AML-193 (cell line): ENCODE measurements around the gene ABCC1.
A peak's percentile ranks its signal among the peaks of the same experiment; 100 is the strongest.

Experiments
- DNase-seq, 2 experiments: peaks; one replicate each; lab custom pipeline; 2025; lab: John Stamatoyannopoulos, UW

The ABCC1 gene

DNA sequence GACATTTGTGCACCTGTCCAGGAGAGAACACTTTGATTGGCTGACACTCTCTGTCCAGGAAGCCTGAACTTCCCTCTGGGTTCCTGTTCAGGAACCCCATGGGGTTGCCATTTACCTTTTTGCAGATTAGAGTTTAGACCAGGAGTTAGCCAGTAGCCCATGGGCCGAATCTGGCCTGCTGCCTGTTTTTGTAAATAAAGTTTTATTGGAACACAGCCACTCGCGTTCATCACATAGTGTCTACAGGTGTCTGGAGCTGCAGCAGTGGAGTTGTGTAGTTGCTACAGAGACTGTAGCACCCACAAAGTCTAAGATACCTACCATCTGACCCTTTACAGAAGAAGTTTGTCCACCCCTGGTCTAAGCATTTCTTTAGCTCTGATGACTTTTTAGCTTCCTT, 70.9 kb downstream of the ABCC1 start:
- DNase-seq, result no peak

DNA sequence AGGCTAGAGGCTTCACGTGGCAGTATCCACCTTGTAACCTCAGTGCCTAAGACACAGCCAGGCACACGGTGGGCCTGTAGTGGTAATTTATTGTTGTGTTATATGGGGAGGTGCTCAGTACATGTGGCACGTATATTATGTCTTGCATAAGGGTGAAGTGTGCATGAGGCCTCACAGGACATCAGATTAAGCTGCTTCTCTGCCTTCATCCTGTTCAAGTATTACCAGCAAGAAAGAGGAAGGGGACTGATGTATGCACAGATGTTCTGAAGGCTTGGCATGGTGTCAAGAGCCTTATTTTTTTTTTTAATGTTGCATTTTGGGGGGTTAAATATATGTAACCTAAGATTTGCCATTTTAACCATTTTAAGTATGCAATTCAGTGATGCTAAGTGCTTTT, 71.6 kb downstream of the ABCC1 start:
- no peak for DNase-seq

DNA sequence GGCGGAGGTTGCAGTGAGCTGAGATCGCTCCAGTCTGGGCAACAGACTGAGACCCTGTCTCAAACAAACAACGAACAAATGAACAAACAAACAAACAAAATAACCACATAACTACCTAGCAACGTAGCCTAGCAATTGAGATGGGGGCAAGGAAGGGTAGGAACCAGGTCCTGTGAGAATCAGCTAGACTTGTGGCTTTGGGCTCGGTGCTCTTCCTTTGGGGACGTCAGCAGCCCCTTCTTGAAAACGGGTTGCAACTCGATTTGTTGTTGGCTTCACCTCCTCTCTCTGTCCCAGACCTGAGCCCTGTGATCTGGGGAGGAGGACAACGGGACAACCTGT, 72.2 kb downstream of the ABCC1 start:
- DNase-seq, result no peak

DNA sequence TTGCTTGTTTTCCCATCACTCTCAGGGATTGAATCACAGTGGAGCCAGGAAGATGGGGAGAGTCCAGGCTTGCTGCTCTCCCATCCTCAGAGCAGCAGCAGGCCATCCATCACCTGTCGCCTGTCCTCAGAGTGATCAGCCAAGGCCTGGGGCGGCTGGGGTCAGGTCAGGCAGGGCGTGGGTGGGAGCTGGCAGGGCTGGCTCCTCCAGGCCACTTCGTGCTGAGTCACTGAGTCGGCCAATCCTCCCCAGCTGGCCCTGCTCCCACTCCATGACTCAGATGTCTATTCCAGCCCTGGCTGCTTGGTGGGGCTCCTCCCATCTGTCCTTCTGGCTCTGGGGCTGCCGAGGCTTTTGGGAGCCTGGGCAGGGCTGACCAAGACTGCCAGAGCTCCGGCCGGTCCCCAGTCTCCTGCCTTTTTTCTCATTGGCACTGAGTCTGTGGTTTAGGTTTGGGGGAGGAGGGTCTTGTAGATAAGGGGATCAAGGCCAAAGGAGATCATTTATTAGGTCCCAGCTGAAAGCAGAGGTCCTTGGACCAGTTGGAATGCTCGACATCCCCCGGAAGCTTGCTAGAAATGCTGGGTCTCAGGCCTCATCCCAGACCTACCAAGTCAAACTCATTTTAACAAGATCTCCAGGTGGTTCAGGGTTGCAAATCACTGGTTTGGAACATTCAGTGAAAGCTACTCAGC, 72.7 kb downstream of the ABCC1 start:
- DNase-seq, result no peak

DNA sequence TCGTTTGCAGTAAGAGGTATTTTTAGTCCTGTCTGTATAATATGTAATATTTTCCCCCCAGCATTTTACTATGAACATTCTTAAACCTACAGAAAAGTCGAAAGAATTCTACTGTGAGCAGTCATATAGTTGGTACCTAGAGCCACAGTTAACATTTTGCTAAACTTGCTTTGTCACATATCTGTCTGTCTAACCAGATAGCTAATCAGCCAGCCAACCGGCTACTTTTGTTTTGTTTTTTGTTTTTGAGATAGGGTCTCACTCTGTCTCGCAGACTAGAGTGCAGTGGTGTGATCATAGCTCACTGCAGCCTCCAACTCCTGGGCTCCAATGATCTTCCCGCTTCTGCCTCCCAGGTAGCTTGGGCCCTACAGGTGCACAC, 73.3 kb downstream of the ABCC1 start:
- DNase-seq, result no peak

DNA sequence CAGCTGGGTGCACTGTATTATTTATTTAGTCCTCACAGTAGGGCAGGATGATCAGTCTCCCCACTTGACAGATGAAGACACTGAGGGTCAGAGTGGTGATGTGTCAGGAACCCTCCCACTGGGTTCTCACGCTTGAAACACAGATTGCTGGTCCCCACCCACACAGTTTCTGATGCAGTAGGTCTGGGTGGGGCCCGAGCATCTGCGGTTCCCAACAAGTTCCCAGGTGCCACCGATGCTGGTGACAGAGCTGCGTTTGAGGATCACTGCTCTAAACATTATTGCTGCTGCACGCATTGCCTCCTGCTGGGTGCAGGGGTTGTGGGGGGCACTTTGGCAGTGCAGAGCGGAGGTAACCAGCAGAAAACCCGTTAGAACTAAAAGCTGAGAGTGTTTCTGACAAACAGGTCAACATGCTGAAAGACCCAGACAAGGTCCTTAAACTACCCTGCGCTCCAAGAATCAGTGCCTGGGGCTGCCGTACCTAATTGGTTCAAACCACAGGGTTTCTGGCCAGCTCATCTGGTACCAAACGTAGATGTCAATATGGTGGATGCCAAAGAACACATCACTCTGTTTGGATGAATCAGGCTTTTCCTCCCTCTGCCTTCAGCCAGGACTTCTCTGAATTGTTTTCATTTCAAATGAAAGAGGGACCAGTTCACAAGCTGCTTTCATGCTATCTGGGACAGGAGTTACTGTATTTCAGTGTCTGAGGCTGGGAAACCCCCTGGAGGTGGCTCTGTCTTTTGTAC, 76.0 kb downstream of the ABCC1 start:
- DNase-seq, result no peak

DNA sequence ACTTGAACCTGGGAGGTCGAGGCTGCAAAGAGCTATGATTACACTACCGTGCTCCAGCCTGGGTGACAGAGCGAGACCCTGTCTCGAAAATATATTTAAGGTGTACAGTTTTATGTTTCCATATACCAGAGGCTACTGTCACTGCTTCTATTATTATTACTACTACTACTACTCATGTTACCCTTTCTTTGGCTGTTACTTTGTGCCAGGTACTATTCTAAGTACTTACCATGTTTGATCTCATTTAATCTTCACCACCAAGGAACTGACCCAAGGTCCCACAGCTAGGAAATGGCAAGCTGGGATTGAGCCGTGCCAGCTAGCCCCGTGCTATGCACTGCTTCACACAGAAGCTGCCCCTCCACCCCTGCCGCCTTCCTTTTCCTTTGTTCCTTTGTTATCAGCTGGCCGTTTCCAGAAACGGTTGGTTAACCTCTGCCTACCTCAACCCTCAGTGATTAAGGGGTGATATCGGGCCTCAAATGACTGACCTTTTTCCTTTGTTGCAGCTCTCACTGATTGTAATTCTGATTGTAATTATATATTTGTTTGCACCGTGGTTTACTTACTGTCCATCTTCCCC, 78.4 kb downstream of the ABCC1 start:
- DNase-seq, result no peak

DNA sequence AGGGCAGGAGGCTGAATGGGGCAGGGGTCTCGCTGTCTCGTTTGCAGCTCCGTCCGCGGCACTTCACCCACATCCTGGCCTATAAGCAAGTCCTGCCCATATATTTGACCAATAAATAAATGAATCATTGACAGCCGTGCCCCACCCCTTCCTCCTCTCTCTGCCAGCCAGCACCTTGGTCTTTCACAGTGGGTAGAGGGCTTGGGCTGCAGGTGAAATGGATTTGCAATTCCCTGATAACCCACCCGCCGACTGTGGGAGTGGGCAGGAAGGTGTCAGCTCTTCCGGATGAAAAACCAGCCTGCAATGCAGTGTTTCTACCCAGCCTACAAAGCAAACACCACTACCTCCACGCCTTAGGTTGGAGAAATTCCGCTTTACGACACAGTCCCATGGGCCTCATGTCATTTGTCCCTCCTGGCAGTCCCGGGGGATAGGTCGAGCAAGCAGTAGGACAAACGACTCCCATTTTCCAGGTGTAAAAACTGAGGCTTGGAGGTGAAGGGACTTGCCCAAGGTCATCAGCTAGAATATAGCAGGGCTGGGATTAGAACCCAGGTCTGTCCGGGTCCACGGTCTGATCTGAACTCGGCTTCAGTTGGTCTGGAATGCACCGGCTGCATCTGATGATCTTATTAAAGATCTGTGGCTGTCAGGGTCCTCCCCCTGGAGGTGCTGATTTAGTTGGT, 79.0 kb downstream of the ABCC1 start:
- no peak for DNase-seq

DNA sequence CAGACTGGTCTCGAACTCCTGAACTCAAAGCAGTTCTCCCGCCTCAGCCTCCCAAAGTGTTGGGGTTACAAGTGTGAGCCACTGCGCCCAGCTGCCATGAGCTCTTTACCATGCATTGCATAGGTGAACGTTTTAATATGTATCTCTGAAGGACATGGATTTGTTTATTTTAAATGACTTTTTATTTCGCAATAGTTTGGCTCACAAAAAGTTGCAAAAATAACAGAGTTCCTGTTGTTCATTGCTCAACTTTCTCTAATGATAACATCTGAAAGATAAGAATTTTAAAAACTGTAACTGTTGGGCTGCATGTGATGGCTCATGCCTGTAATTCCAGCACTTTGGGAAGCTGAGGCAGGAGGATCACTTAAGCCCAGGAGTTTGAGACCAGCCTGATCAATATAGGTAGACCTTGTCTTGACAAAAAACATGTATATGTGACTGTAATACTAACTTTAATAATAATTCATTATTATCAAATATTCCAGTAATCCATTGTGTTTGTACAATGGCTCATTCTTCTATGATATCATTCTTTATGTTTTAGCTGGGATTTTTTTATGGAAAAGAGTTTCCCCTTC, 80.1 kb downstream of the ABCC1 start:
- DNase-seq, result no peak

DNA sequence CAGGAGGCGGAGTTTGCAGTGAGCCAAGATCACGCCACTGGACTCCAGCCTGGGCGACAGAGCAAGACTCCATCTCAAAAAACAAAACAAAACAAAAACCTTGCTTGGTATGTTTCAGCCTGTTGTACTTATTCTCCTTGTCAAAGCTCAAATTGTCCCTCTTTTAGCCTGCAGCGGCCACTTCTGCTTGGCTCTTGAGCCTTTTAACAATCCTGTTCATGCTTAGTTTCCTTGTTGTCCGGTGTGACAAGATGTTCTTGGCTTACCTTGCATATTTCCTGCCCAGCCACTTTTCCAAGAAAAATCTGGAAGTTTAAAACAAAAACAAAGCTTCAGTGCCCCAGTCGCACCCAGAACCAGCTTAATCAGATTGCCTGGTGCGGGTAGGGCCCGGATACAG, 81.0 kb downstream of the ABCC1 start:
- no peak for DNase-seq

DNA sequence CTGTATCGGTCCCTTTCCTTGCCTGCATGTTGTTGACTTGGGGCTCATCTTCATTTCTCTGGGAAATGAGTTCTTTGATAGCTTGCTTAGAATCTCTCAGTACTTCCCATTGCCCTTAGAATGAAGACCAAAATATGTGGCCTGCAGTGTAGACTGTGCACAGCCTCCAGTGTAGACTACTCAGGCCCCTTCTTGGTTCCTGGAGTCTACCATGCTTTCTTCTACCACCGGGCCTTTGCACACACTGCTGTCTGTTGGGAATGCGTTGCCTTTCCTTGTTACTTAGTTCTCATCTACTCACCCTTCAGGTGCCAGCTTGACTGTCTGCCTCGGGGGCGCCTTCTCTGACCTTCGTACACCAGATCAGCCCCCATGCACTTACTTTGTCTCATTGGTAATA, 82.0 kb downstream of the ABCC1 start:
- DNase-seq, result no peak

DNA sequence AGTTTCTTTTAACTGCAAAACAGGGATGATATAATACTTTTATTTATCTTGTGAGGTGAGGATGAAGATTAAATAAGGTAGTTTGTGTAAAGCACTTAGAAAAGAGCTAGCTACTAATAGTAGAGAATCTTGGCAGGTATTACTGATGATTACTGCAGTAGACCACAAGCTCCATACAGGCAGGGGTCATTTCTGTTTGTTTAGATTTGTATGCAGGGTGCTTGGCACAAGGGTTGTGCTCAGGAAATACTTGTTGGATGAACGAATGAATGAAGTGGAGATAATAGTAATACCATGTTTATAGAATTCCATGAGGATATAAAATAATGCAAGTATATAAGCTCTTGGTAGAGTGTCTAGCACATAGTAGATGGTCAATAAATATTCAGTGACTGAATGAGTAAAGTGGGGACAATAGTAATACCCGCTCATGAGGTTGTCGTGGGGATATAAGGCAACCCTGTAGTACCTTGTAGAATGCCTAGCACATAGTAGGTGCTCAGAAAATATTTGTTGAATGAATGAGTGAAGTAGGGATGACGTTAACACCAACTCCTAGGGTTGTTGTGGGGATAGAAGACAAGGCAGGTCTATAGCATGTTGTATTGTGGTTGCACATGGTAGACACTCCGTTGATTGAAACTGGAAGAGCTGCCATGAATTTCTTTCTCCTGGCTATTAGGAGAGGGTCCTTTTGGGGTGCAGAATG, 83.0 kb downstream of the ABCC1 start:
- no peak for DNase-seq

DNA sequence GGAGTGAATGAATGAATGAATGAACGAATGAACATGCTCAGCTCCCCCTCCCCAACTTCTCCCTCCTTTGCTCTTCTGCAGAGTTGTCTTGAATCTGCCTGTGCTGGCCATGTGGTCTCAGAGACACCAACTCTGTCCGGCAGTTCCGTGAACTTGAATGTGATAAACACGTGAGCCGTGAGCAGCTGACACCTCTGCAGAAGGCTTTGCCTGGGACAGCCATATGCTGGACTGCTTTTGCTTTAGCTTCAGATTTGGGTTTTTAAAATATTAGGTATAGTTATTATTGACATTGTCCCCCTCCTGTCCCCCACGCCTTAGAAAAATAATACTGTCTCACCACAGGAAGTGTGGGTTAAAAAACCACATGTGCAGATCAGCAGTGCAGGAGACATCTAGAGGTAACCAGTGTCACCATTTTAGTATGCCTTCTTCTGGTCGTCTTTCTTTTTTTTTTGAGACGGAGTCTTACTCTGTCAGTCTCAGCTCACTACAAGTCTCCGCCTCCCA, 83.8 kb downstream of the ABCC1 start:
- no peak for DNase-seq

DNA sequence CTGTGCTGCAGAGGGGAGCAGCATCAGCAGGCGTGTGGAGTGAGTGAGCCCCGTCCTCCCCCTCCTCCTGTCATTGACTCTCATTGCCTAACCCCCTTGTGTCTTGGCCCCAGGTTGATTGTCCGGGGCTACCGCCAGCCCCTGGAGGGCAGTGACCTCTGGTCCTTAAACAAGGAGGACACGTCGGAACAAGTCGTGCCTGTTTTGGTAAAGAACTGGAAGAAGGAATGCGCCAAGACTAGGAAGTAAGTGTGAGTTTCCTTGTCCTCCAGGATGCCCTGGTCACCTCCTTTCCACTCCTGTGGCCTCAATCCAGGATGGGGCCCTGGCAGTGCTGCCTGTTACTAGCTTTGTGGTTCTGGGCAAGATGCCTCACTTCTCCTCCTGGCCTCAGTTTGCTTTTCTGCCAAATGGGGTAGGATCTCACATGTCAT, 87.0 kb downstream of the ABCC1 start:
- DNase-seq, result no peak

DNA sequence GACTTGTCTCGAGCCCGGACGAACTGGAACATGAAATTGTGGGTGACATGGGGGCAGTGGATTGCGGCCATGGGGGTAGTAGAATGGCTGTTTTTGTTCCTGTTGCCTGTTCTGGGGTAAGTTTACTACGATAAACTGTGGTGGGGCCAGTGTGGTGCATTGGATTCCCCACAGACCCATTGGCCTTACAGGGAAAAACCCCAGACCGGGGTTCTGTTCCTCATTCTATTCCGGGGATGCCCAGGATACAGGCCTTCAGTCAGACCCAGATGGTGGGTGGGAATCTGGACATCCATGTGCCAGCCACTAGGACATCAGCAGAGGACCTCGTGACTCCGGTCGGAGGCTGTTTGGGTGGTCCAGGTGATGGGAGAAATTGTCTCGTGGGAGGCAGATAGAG, 88.1 kb downstream of the ABCC1 start:
- no peak for DNase-seq

DNA sequence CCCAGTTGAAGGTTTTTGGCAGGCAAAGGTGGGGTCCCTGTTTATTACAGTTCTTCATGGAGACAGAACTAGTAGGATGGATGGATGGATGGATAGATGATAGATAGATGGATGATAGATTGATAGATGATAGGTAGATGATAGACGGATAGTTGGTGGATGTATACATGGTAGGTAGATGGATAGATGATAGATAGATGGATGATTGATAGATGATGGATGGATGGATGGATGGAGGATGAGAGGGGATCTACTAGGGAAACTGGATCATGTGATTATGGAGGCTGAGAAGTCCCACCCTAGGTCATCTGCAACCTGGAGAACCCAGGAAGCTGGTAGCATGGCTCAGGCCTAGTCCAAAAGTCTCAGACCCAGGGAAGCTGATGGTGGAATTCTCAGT, 88.6 kb downstream of the ABCC1 start:
- DNase-seq, result no peak

DNA sequence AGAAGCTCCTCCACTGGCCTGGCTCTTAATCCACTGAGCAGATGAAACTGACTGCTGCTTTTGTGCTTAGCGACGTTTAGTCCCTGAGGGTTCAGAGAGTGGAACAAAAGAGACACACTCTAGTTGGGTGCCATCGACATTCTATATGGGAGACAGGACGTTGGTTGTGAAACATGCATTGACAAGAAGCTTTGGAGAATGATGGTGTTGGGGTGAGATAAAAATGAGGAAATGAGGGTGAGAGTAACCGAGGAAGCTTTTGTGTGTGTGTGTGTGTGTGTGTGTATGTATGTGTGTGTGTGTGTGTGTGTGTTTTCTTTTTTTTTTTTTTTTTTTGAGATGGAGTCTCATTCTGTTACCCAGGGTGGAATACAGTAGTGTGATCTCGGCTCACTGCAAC, 89.5 kb downstream of the ABCC1 start:
- DNase-seq, result peak; percentile 61 to 75

DNA sequence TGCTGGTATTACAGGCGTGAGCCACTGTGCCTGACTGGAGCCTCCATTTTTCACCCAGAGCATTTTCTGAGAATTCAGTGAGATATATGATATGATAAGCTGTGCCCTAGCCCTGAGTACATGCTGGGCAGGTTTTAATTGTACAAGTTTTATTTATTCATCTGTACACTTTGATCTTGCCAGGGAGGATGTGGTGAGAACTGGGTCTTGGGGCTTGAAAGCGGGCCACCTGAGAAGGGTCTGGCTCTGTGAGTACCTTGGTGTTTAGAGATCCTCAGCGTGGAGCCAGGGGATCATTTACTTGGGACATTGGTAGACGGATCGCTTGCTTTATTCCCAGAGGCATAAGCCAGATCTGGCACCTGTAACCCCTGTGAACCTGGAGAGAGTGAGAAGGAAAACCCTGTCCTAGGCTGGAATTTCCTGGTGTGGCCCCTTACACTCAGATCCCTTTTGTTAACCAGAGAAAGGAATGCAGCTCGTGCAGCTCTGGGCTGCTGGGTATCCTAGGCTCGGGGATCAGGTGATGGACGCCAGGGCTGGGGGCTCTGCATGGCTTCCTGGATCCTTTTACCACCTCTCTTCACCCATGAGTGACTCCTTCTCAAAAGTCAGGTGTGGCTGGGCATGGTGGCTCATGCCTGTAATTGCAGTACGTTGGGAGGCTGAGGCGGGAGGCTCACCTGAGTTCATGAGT, 91.9 kb downstream of the ABCC1 start:
- no peak for DNase-seq

DNA sequence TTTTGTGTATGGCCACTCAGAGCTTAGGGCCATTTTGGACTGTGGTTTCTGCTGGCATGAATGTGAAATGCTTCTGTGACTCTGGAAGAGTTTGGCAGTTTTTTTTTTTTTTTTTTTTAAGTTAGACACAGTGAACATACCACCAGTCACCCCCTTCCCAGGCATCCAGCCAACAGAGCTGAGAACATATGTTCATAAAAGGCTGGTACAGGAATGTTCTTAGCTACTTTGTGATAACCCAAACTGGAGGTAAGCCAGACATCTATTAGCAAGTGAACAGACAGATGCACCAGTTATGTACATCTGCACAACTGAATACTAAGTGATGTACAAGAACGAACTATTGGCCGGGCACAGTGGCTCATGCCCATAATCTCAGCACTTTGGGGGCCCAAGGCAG, 92.7 kb downstream of the ABCC1 start:
- DNase-seq, result no peak

DNA sequence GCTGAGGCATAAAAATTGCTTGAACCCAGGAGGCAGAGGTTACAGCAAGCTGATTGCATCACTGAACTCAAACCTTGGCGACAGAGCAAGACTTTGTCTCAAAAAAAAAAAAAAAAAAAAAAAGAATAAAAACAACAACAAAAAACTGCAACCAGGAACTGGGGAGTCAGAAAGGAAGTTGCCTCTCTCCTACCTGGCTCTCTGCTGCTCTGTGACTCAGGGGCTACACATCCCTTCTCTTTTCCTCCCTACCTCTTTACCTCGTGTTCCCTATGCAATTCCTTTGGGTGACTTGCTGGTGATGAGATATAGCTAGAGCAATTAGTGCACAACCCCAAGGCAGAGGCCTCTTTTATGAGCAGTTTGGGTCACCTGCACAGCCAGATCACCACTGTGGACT, 95.9 kb downstream of the ABCC1 start:
- DNase-seq, result no peak

DNA sequence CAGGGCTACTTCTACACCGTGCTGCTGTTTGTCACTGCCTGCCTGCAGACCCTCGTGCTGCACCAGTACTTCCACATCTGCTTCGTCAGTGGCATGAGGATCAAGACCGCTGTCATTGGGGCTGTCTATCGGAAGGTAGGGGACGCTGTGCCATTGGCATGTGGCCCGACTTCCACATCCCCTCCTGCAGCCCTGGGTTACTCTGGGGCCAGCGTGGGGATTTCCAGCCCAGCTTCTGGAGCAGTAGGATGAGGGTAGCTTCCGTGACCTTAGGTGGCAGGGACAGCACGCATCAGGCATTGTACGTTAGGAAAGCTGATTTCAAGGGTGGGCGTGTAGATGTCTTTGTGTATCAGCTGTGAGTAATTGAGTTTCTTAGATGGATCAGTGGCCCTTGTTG, 96.5 kb downstream of the ABCC1 start:
- no peak for DNase-seq
